ENCODE results near the gene NECTIN1.
A peak's percentile ranks its signal among the peaks of the same experiment; 100 is the strongest.

DNA sequence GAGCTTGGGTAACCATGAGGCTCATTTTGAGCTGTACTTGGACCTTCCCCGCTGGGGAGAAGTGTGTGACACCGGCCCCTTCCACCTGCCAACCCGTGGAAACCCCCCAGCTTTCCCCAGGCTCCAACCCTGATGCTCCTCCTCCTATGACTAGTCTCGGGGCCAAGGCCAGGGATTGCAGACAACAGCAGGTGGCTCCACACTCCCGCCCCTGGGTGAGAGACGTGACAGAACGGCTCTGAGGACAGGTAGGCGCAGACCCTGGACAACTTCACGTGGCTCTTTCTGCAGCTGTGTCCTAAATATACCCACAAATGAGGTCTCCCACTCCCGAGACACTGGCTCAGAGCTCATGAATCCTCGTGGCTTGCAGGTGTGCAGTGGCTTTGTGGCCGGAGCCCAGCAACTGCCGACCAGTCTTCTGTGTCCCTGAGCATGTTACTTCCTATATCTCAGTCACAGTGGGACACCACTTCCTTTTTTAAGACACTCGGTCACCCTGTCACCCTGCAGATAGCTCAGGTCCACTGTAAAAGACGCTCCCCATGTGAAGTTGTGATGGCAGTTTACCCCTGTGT is 55.2 kb downstream of the NECTIN1 start:
- TF ChIP-seq, protein P1, sequence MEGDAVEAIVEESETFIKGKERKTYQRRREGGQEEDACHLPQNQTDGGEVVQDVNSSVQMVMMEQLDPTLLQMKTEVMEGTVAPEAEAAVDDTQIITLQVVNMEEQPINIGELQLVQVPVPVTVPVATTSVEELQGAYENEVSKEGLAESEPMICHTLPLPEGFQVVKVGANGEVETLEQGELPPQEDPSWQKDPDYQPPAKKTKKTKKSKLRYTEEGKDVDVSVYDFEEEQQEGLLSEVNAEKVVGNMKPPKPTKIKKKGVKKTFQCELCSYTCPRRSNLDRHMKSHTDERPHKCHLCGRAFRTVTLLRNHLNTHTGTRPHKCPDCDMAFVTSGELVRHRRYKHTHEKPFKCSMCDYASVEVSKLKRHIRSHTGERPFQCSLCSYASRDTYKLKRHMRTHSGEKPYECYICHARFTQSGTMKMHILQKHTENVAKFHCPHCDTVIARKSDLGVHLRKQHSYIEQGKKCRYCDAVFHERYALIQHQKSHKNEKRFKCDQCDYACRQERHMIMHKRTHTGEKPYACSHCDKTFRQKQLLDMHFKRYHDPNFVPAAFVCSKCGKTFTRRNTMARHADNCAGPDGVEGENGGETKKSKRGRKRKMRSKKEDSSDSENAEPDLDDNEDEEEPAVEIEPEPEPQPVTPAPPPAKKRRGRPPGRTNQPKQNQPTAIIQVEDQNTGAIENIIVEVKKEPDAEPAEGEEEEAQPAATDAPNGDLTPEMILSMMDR (IDR thresholded peaks at IDR 0.05; ENCODE audit: low read length): peak; percentile 83
- TF ChIP-seq EZH2 (optimal IDR thresholded peaks at IDR 0.05; ENCODE audit: low read depth, low read length): no peak

All from MM.1S (cell line).